ENCODE measurements around the gene SLC9A3.

DNA sequence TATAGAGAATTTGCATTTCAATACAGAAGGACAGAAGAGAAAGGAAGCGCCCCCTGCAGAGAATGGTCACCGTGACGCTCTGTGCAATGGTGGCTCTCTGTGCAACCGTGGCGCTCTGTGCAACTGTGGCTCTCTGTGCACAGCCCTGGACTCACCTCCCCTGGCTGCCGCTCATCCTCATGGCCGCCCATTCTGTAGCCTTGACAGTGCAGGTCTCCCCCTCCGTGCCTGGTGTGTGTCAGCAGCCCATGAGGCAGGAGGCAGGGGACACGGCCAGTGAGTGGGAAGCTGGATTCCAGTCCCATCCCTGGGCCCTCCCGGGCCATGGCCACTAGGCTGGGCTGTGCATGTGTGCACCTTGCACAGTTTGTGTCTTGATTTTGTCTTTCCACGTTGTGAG is 69.3 kb downstream of the SLC9A3 start:
- TF ChIP-seq, protein P1, sequence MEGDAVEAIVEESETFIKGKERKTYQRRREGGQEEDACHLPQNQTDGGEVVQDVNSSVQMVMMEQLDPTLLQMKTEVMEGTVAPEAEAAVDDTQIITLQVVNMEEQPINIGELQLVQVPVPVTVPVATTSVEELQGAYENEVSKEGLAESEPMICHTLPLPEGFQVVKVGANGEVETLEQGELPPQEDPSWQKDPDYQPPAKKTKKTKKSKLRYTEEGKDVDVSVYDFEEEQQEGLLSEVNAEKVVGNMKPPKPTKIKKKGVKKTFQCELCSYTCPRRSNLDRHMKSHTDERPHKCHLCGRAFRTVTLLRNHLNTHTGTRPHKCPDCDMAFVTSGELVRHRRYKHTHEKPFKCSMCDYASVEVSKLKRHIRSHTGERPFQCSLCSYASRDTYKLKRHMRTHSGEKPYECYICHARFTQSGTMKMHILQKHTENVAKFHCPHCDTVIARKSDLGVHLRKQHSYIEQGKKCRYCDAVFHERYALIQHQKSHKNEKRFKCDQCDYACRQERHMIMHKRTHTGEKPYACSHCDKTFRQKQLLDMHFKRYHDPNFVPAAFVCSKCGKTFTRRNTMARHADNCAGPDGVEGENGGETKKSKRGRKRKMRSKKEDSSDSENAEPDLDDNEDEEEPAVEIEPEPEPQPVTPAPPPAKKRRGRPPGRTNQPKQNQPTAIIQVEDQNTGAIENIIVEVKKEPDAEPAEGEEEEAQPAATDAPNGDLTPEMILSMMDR (IDR thresholded peaks at IDR 0.05; ENCODE audit: low read length): no peak
- TF ChIP-seq EZH2 (IDR thresholded peaks at IDR 0.05; ENCODE audit: borderline replicate concordance, low read length): no peak
